ENCODE data around the gene RMDN3. TPM values are rescaled to one million over a fixed set of nuclear protein-coding genes. Genes with fewer than 3 reads are reported as not detected.

RMDN3 gene
- total and polyA plus RNA-seq, 2 experiments from 2014 or later = 26.0 to 46.8 TPM

DNA sequence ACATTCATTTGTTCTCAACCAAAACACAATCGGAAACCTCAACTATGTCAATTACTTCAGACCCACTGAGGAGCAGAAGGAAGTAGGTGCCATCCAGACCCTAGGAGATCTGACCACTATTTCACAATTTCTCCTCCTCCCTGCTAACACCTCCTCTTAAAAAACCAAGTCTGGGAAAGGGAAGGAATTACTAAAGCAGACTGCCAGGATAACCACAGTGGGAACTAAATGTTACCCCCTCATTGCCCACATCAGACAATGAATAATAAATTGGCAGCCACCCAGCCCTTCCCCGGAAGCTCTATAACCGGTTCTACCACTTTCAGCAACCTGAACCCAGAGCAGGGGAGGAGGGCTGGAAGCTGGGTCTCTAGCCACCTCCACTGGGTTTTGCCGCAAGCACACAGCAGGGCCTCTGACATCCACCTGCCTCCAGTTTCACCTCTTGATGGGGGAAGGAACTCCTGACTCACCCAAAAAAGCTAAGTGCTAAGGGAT is 32.3 kb upstream of the RMDN3 start:
- peaks cover 49% of the 10 kb centered on the region for H3K79me2 ChIP-seq
- H3K4me1 ChIP-seq (ENCODE audit: insufficient read depth) = peaks cover 16% of the 10 kb centered on the region
- no peaks in the 10 kb centered on the region for H3K9me3 ChIP-seq (ENCODE audit: low read depth)
- peak; percentile 64 for DNase-seq (ENCODE audit: low spot score)
- peak overlapping the region; percentile 83 for H3K27ac ChIP-seq
- H3K4me3 ChIP-seq = no peak overlapping the region
- no peaks in the 10 kb centered on the region for H4K20me1 ChIP-seq (ENCODE audit: insufficient read depth, poor library complexity, severe bottlenecking)
- H3K9me2 ChIP-seq (replicated peaks; ENCODE audit: insufficient read depth) = no peaks in the 10 kb centered on the region
- WGBS (ENCODE audit: low lambda C conversion rate, missing lambda C conversion rate) = 35% methylated on average over 4 of the region's 4 CpGs
- H2AFZ ChIP-seq = no peak overlapping the region
- no peaks in the 10 kb centered on the region for H3K36me3 ChIP-seq (replicated peaks; ENCODE audit: insufficient read depth, low read depth)
- no peak for TF ChIP-seq EZH2 (IDR thresholded peaks at IDR 0.05; ENCODE audit: borderline replicate concordance)
- TF ChIP-seq EZH2phosphoT487 (IDR thresholded peaks at IDR 0.05; ENCODE audit: low read depth, severe bottlenecking, unreplicated experiment) = no peak
- no peak for TF ChIP-seq CTCF (IDR thresholded peaks at IDR 0.05; ENCODE audit: poor library complexity)
- no peaks in the 10 kb centered on the region for H3K27me3 ChIP-seq
- peak overlapping the region; percentile 12 for H3K4me2 ChIP-seq

- Histone ChIP-seq H3K36me3 (replicated peaks; ENCODE audit: insufficient read depth, low read depth) (no peaks in the 10 kb centered on the region), H3K27ac (peak overlapping the region; percentile 83), H3K27me3 (no peaks in the 10 kb centered on the region), H3K9me2 (replicated peaks; ENCODE audit: insufficient read depth) (no peaks in the 10 kb centered on the region), H3K4me3 (no peak overlapping the region), H2AFZ (no peak overlapping the region), H3K4me2 (no peak overlapping the region), H4K20me1 (ENCODE audit: insufficient read depth, poor library complexity, severe bottlenecking) (no peaks in the 10 kb centered on the region), H3K9me3 (ENCODE audit: low read depth) (no peaks in the 10 kb centered on the region), H3K79me2 (peaks cover 44% of the 10 kb centered on the region), H3K4me1 (ENCODE audit: insufficient read depth) (peaks cover 16% of the 10 kb centered on the region)
- no peak for DNase-seq (ENCODE audit: low spot score)
- WGBS (ENCODE audit: low lambda C conversion rate, missing lambda C conversion rate) = 70% methylated on average over 2 of the region's 2 CpGs
- no peak for TF ChIP-seq EZH2 (IDR thresholded peaks at IDR 0.05; ENCODE audit: borderline replicate concordance)
- TF ChIP-seq EZH2phosphoT487 (IDR thresholded peaks at IDR 0.05; ENCODE audit: low read depth, severe bottlenecking, unreplicated experiment) = no peak
These were observed 30.8 kb upstream of the RMDN3 start for GRCh38 chr15:40785814-40786213.

DNA sequence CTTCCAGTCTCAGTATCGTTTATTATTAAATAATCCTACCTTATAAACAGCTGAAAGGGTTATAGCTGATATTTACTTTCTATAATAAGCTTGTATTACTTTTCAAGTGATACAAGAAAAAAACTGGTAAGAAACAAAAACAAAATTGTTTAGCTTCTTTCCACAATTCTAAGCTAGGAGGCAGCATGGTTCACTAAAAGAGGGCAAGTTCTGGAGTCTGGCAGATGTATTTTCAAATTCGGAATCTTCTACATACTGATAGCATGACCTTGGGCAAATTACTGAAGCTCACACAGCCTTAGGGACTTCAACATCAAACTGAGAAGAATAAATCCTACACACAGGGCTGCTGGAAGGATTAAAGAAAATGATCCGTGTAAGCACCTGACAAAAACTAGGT is 30.1 kb upstream of the RMDN3 start:
- H4K20me1 ChIP-seq (ENCODE audit: insufficient read depth, poor library complexity, severe bottlenecking) = no peaks in the 10 kb centered on the region
- peaks cover 16% of the 10 kb centered on the region for H3K4me1 ChIP-seq (ENCODE audit: insufficient read depth)
- no peak overlapping the region for H3K27ac ChIP-seq
- H3K9me3 ChIP-seq (ENCODE audit: low read depth) = no peaks in the 10 kb centered on the region
- H2AFZ ChIP-seq = no peak overlapping the region
- no peak overlapping the region for H3K4me3 ChIP-seq
- WGBS (ENCODE audit: low lambda C conversion rate, missing lambda C conversion rate) = 87% methylated on average over 3 of the region's 3 CpGs
- TF ChIP-seq CTCF (IDR thresholded peaks at IDR 0.05; ENCODE audit: poor library complexity) (peak; percentile 31), EZH2 (IDR thresholded peaks at IDR 0.05; ENCODE audit: borderline replicate concordance) (no peak)
- H3K79me2 ChIP-seq = peaks cover 42% of the 10 kb centered on the region
- no peaks in the 10 kb centered on the region for H3K36me3 ChIP-seq (replicated peaks; ENCODE audit: insufficient read depth, low read depth)
- no peak overlapping the region for H3K4me2 ChIP-seq
- H3K27me3 ChIP-seq = no peaks in the 10 kb centered on the region
- DNase-seq (ENCODE audit: low spot score) = no peak
- H3K9me2 ChIP-seq (replicated peaks; ENCODE audit: insufficient read depth) = no peaks in the 10 kb centered on the region

GRCh38 chr15:40782609-40783227 is 27.7 kb upstream of the RMDN3 start:
- Histone ChIP-seq H3K4me3 (no peak overlapping the region), H2AFZ (no peak overlapping the region), H3K9me3 (ENCODE audit: low read depth) (no peaks in the 10 kb centered on the region), H3K27ac (no peak overlapping the region), H3K4me1 (ENCODE audit: insufficient read depth) (peaks cover 12% of the 10 kb centered on the region), H3K79me2 (peaks cover 33% of the 10 kb centered on the region), H3K4me2 (no peak overlapping the region), H3K27me3 (no peaks in the 10 kb centered on the region), H3K36me3 (replicated peaks; ENCODE audit: insufficient read depth, low read depth) (no peaks in the 10 kb centered on the region), H3K9me2 (replicated peaks; ENCODE audit: insufficient read depth) (no peaks in the 10 kb centered on the region), H4K20me1 (ENCODE audit: insufficient read depth, poor library complexity, severe bottlenecking) (no peaks in the 10 kb centered on the region)
- WGBS (ENCODE audit: low lambda C conversion rate, missing lambda C conversion rate) = 64% methylated on average over 8 of the region's 8 CpGs
- DNase-seq (ENCODE audit: low spot score) = peak; percentile 86
- peak; percentile 67 for TF ChIP-seq CTCF (IDR thresholded peaks at IDR 0.05; ENCODE audit: poor library complexity)
- no peak for TF ChIP-seq EZH2phosphoT487 (IDR thresholded peaks at IDR 0.05; ENCODE audit: low read depth, severe bottlenecking, unreplicated experiment)
